DMS114 treated with DMSO at 0.1 percent for 48 hours (cell line): ENCODE measurements around the gene RGSL1.

Source experiments
- DNase-seq: peaks from one replicate; lab custom pipeline; 2025; ENCODE audit not compliant: unreplicated experiment; lab: John Stamatoyannopoulos, UW

RGSL1 gene

DNA sequence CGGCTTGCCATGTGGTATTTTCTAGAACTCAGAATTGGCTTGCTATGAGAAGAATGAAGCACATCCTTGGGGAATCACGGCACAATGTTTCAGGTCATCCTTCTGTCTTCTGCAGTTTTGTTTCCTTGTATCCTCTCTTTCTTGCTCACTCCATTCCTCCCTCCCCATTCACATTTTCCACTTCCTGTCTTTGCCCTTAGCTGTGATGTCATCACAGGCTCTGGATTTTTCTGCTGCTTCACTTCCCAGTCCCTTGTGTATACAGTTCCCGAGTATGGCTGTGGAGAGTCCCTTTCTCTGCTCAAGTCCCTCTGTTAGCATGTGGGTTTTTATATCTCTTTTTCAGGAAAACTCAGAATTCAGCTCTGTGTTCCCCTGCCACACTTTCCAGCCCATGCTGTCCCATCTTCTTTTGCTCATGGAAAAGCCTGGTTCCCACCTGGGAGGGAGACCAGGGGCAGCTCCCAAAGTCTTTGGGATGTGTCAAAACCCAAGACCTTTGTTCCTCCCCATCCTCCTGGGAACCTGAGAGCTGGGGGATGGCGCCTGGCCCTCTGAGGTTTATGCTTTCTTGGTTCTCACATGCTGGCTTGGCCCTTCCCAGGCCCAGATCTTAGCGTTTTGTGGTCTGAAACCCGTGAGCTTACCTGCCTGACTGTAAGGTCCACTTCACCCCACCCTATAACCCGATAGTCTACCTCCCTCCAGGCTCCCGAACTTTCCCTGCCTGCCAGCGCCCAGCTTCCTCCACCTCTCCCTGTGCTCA lies 159.1 kb downstream of the RGSL1 start:
- DNase-seq = no peak
